A673 (cell line): ENCODE results near the gene OBSCN. TPM values are rescaled to one million over a fixed set of nuclear protein-coding genes. Genes with fewer than 3 reads are reported as not detected.

Experiments used
- BruUV-seq: library from RNA; stranded (reverse); fragments of 400-500 nt; replicated peaks from 2 replicates; lab custom pipeline; 2021; lab: Mats Ljungman, UMichigan
- CTCF ChIA-PET: fragments of 300-600 bp; sonication (Branson Sonifier 250); formaldehyde crosslinking; loops from one replicate; lab custom pipeline; 2022; ENCODE audit warnings: antibody characterized with exemption; lab: Charles Lee
- POLR2A ChIA-PET: fragments of 300-600 bp; sonication (Branson Sonifier 250); formaldehyde crosslinking; loops from one replicate; lab custom pipeline; 2022; ENCODE audit warnings: antibody characterized with exemption; ENCODE audit not compliant: low non-redundant PET; lab: Charles Lee
- DNase-seq: peaks from one replicate; pipeline ENCODE4 v3.0.0-alpha.2; 2015; ENCODE audit warnings: low spot score
- H3K27ac ChIP-seq: fragments of 200-600 bp; sonication (generic); 2 replicates; pipeline ENCODE4 v1.5.1; 2016; ENCODE audit warnings: mixed run types, low read depth, mild to moderate bottlenecking, mixed read lengths, antibody characterized with exemption, low read length; ENCODE audit not compliant: poor library complexity, severe bottlenecking
- H3K27me3 ChIP-seq: fragments of 200-600 bp; sonication (generic); replicated peaks from 2 replicates; pipeline ENCODE4 v1.6.1; 2017; ENCODE audit warnings: mixed run types, low read depth, mild to moderate bottlenecking, mixed read lengths, antibody characterized with exemption, low read length; ENCODE audit not compliant: insufficient read depth, poor library complexity
- H3K36me3 ChIP-seq: fragments of 200-600 bp; sonication (generic); 2 replicates; pipeline ENCODE4 v1.6.1; 2016; ENCODE audit warnings: mixed run types, mild to moderate bottlenecking, mixed read lengths, antibody characterized with exemption, low read length; ENCODE audit not compliant: insufficient read depth, poor library complexity, severe bottlenecking
- H3K4me1 ChIP-seq: fragments of 200-600 bp; sonication (generic); 2 replicates; pipeline ENCODE4 v1.6.1; 2017; ENCODE audit warnings: mixed run types, mild to moderate bottlenecking, mixed read lengths, antibody characterized with exemption, low read length; ENCODE audit not compliant: insufficient read depth, poor library complexity, severe bottlenecking
- H3K4me3 ChIP-seq: fragments of 200-600 bp; sonication (generic); 2 replicates; pipeline ENCODE4 v1.5.1; 2016; ENCODE audit warnings: low read depth, mixed run types, mild to moderate bottlenecking, mixed read lengths, low read length; ENCODE audit not compliant: poor library complexity, severe bottlenecking
- H3K9me3 ChIP-seq: fragments of 200-600 bp; sonication (generic); 2 replicates; pipeline ENCODE4 v1.6.1; 2016; ENCODE audit warnings: mixed run types, low read depth, mild to moderate bottlenecking, mixed read lengths, antibody characterized with exemption, low read length; ENCODE audit not compliant: poor library complexity, severe bottlenecking
- CTCF ChIP-seq: fragments of 300-800, 200-600 bp; sonication (generic); conservative IDR thresholded peaks from 2 replicates; pipeline ENCODE4 v1.5.1; 2017; ENCODE audit warnings: low read depth, mild to moderate bottlenecking, antibody characterized with exemption, low read length, moderate library complexity, mixed read lengths
- EZH2 ChIP-seq: fragments of 200-600 bp; sonication (generic); IDR thresholded peaks from 2 replicates; pipeline ENCODE4 v1.6.1; 2017; ENCODE audit warnings: borderline replicate concordance, low read depth, mild to moderate bottlenecking, mixed read lengths, antibody characterized with exemption, low read length; ENCODE audit not compliant: poor library complexity, severe bottlenecking
- intact Hi-C: fragments of 100-400 bp; cut with micrococcal nuclease; formaldehyde crosslinking; loops from one replicate; pipeline ENCODE4 v1.10.0; 2022; ENCODE audit not compliant: unreplicated experiment
- total RNA-seq: library from RNA; stranded (reverse); gene quantifications from 2 replicates; pipeline ENCODE4 v1.2.3, GENCODE V29; 2021

Gene OBSCN
- total RNA-seq, 1 experiment from 2014 or later, result 37.7 TPM

GRCh38 chr1:228367798-228368791 lies 160.3 kb downstream of the OBSCN start:
- TF ChIP-seq EZH2, result no peak
- no peak for TF ChIP-seq CTCF
- no peaks in the 10 kb centered on the region for H3K4me1 ChIP-seq
- no peak for DNase-seq
- H3K27me3 ChIP-seq, result no peaks in the 10 kb centered on the region
- BruUV-seq, result no TSS peak
- H3K4me3 ChIP-seq, result no peak overlapping the region
- H3K36me3 ChIP-seq, result no peaks in the 10 kb centered on the region
- H3K9me3 ChIP-seq, result no peaks in the 10 kb centered on the region
- no peak overlapping the region for H3K27ac ChIP-seq
- ChIA-PET POLR2A (no interaction called here), CTCF (no interaction called here)
- intact Hi-C loops, result no loop called here

DNA sequence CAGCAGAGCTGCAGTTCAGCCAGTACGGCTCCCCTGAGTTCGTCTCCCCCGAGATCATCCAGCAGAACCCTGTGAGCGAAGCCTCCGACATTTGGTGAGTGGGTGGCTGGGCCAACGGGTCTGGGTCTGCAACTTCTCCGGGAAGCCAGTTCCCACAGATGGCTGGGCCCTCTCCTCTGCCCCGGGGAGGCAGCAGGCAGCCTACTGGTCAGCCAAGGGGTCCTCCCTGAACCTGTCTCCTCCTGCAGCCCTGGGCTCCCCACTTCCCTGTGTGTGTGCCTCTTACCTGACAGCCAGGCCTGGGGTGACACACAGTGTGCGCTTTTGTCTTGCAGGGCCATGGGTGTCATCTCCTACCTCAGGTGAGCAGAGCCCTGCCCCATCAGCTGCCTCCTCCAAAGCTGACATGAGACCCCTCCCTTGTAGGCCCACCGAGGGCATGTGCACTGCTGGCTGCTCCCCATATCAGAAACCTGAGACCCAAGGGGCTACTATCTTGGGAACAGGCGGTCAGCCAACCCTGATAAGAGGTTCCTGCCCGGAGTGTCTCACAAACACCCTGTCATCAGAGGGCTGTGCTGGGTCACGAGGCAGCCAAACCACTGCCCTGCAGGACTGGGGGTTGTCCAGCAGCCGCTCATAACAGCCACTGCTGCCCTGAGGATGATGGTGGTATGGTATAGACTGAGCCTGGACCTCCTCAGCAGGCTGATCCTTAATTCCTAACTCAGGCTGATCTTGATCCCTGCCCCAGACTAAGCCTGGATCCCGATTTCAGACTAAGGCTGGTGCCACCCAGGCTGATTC lies 161.2 kb downstream of the OBSCN start:
- Histone ChIP-seq H3K4me3 (no peak overlapping the region), H3K36me3 (no peaks in the 10 kb centered on the region), H3K27me3 (no peaks in the 10 kb centered on the region), H3K4me1 (no peaks in the 10 kb centered on the region), H3K9me3 (no peaks in the 10 kb centered on the region), H3K27ac (no peak overlapping the region)
- BruUV-seq, result no TSS peak
- intact Hi-C loops, result no loop called here
- no peak for DNase-seq
- ChIA-PET POLR2A (no interaction called here), CTCF (no interaction called here)
- no peak for TF ChIP-seq CTCF
- TF ChIP-seq EZH2, result no peak

DNA sequence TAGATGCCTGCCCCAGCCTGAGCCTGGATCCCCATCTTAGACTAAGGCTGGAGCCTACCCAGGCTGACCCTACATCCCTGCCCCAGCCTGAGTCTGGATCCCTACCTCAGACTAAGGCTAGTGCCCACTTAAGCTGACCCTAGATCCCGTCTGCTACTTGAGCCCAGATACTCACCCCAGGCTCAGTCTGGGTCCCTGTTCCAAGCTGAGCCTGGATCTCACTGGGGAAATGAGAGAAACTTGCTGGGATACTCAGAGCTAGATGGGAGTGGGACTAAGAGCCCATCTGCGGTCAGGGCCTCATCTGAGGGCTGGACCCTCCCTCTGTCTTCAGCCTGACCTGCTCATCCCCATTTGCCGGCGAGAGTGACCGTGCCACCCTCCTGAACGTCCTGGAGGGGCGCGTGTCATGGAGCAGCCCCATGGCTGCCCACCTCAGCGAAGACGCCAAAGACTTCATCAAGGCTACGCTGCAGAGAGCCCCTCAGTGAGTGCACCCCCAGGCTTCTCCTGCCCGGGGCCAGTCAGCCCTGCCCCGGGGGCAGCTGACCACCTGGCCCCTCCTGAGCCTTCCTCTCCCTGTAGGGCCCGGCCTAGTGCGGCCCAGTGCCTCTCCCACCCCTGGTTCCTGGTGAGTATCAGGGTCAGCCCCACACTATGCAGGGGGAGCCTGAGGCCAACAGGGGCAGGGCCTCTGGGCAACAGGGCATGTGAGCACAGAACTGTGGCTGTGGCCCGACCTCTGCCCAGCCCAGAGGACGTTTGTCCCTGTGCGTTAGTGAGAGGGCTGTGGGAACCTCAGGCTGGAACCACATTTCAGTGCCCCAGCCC lies 162.0 kb downstream of the OBSCN start:
- ChIA-PET CTCF (no interaction called here), POLR2A (no interaction called here)
- Histone ChIP-seq H3K4me3 (no peak overlapping the region), H3K9me3 (no peaks in the 10 kb centered on the region), H3K27ac (no peak overlapping the region), H3K27me3 (no peaks in the 10 kb centered on the region), H3K4me1 (no peaks in the 10 kb centered on the region), H3K36me3 (no peaks in the 10 kb centered on the region)
- intact Hi-C loops, result no loop called here
- no TSS peak for BruUV-seq
- TF ChIP-seq EZH2 (no peak), CTCF (no peak)
- no peak for DNase-seq
